Measurements from ENCODE around the gene UBE2J2.
A peak's percentile ranks its signal among the peaks of the same experiment; 100 is the strongest.

Gene UBE2J2

DNA sequence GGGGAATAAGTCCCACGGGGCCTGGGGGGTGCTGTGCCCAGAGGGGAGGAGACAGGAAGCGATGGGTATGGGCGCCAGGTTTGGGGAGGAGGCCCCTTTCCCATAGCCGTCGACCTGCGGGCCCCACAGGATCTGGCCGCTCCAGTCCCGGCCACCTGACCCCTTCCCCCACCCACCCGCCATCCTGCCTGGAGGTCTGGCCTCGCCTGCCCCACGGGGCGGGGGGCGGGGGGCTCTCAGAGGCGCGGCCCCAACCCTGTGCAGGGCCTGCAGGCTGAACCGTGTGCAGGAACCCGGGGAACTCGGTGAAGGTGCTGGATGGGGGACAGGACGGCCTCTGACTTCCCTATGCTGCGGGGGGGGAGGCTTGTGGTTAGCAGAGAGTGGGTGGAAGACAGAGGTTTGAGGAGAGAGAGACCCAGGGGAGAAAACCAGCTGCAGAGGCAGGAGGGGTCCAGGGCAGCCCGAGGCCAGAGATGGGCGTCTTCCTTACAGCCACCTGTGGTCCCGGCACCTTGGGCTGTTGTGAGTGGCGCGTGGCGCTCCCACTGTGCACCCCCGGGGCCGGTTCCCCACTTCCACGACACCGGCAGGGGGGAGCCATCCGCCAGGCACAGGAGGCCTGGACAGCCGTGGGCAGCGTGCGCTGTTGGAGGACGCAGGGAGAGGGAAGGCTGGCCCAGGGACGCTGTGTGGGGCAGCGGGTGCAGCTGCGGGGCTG, 64.8 kb downstream of the UBE2J2 start:
- peak; percentile 3 to 5 for ATAC-seq

DNA sequence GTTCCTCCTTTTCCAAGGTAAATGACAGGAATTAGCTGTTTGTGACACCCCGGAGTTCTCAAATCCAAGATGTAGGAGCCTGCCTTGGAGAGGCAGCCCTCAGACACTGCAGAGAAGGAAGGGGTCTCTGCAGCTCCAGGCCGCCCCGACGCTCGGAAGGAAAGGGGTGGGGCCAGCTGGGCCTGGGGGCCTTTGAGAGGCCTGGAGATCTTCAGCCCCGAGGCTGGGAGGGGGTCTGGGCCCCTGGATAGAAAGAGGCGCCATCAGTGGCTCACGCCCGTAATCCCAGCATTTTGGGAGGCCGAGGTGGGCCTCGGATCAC, 66.1 kb downstream of the UBE2J2 start:
- no peak for ATAC-seq

DNA sequence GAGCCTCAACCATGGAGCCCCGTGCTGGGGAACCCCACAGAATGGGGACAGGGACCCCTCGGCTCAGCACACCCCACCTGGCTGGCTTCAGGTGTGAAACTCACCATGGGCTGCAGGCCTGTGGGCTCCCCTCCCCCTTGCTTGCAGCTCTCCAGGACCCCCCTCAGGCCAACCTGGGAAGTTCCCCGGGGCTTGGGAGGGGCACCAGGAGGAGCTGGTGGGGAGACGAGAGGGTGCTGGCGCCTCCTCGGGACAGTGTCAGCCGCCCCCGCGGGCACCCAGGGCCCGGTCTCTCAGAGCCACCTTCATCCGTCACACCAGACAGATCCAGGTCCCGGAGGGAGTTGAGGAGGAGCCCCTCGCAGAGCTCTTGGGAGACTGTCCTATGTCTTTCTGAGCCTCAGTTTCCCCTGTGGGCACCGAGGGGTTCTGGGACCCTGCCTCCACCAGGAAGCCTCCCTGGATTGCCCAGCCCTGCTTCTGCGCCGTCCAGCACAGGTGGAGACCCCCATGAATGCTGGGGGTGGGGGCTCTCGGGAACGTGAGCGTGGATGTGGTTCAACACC, 66.6 kb downstream of the UBE2J2 start:
- no peak for ATAC-seq

DNA sequence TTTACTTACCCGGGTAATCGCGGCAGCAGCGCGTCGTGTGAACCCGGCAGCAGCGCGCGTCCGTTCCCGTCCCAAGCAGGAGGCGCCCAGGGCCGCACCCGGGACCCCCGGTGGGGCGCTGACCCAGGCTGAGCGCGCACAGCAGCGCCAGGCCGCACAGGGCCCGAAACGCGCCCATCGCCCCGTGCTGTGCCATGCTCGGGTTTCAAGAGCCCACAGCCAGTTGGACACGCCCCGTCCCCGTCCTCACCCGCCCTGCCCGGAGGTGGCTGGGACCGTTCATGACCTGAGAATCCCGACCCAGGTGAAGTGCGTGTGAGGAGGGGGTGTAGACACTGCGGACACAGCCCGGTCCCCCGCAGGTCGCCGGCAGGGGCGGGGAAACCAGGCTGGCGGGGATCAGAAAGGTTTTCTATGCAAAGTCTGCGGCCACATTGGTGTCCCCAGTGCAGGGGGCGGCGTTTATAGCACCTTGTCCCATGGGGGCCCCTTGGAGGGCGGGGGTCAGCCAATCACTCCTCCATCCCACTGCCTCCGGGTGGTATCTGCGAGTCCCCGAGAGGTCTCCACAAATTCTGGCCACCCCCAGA, 67.2 kb downstream of the UBE2J2 start, which contains the start of gene TNFRSF18:
TNFRSF18 (minus strand) TSS at position 217 of the 590 bp plus-strand sequence; CDS start at position 196, 21 bp downstream.
- peak; percentile 17 to 18 for ATAC-seq

DNA sequence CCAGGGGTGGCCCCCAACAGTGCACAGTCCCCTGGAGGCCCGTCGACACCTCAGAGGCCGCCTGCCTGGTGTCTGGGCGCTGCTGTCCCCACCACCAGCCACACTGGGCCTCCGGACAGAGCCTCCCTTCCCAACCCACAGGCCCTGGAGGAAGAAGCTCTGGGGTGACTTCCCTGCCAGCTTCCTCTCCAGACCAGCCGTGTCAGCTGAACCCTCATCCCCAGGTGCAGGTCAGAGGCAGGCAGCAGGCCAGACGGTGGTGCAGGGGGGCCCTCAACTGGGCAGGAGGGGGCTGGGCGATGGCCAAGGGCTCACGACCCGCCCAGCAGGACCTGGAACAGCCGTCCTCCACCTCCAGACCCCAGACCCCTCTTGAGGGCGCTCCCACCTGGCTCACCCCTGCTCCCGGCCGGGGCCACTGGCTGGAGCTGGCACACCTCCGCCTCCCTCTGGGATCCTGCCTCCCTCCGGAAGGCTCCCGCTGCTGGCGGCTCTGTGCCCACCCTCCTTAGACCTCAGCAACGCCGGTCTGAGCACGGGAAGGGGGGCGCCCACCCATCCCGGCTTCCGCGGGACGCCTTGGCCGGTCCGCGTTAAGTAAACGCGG, 67.8 kb downstream of the UBE2J2 start:
- ATAC-seq, result no peak

DNA sequence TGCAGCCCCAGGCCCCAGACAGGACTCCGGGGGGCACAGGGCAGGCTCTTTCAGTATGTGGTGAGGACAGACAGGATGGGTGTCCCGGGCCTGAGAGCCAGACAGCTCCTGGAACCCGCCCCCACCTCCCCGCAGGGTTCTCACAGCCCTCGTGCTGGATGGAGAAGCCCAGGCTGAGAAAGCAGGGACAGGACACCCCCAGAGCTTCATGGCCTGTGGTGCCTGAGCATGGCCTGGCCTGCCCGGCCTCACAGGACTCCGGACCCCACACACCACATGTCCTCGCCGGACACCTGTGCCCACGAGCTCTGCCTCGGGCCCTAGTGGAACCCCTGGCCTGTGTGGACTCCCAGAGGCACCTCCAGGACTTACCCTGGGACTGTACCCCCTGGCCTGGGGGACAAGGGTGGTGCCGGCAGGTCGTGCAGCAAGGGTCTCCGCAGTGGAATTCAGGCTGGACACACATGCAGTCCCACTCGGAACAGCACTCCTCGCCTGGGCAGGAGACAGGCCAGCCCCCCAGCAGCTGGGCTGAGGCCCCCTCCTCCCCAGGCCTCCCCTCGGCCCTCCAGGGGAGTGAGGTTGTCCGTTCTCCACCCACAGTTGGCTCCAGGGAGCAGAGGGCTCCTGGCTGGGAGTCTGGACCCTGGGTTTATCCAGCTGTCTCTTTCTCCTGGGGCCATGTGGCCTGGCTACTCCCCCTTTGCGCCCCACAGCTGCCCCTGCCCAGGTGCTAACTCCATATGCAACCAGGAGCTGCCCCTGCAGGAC, 68.5 kb downstream of the UBE2J2 start:
- ATAC-seq, result no peak

DNA sequence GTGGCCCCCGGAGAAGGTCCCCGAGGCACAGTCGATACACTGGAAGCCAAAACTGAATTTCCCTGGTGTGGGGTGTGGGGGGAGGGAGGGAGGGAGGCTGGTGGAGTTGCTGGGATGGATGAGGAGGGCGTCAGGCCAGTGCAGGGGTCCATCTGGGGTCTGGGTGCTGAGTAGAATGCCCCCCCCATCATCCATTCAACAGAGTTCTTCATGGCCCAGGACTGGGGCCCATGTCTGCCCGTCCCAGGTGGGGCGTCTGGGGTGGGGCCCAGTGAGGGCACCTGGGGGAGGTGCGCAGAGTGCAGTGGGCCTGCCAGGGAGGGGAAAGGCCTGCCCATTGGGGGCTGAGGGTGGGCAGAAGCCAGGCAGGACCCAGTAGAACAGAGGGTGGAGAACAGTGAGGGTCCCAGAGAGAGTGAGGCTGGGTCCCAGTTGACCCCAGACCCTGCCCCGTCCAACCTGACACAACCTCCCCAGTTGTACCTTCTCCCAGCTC, 69.2 kb downstream of the UBE2J2 start:
- ATAC-seq, result no peak
